Measurements from ENCODE around the gene XAGE2. TPM values are rescaled to one million over a fixed set of nuclear protein-coding genes. Genes with fewer than 3 reads are reported as not detected.

Gene XAGE2
- total and polyA plus RNA-seq, 9 of the 15 experiments (the other 6 are each of a cell fraction or from before 2014, with no cell fraction given), result 0.14 to 0.36 (median 0.21) TPM; not detected in 6

GRCh38 chrX:52363247-52363883, 5.5 kb upstream of the XAGE2 start (continued):
- TF ChIP-seq ZNF407 (IDR thresholded peaks at IDR 0.05; ENCODE audit: low read depth) (no peak), KLF1 (tag; IDR thresholded peaks at IDR 0.05) (0 out of 2 replicates have a peak, but pooled peaks have one; percentile 40), ZNF76 (CRISPR knock-in tag; IDR thresholded peaks at IDR 0.05; ENCODE audit: borderline replicate concordance) (no peak), ATF1 (CRISPR knock-in tag; IDR thresholded peaks at IDR 0.05) (no peak), ATF1 (tag; IDR thresholded peaks at IDR 0.05) (peak; percentile 67), GATAD2A (IDR thresholded peaks at IDR 0.05) (no peak), PURB (CRISPR knock-in tag; IDR thresholded peaks at IDR 0.05; ENCODE audit: low read depth) (no peak), CHD4 (IDR thresholded peaks at IDR 0.05; ENCODE audit: insufficient read depth, insufficient replicate concordance, low read depth, low read length, poor library complexity, severe bottlenecking) (no peak), NR2C1 (IDR thresholded peaks at IDR 0.05) (no peak), NR2C1 (tag; IDR thresholded peaks at IDR 0.05) (no peak), ZNF282 (CRISPR knock-in tag; IDR thresholded peaks at IDR 0.05) (no peak), ZNF324 (CRISPR knock-in tag; IDR thresholded peaks at IDR 0.05) (no peak), TEAD4 (IDR thresholded peaks at IDR 0.05; ENCODE audit: low read length) (peak; percentile 96), TEAD4 (CRISPR knock-in tag; IDR thresholded peaks at IDR 0.05; ENCODE audit: borderline replicate concordance) (no peak), RNF2 (IDR thresholded peaks at IDR 0.05) (peak; percentile 62; the same call in 1 of the 2 replicates), ZNF655 (CRISPR knock-in tag; IDR thresholded peaks at IDR 0.05) (no peak), SOX6 (IDR thresholded peaks at IDR 0.05) (peak; percentile 78), ZBTB26 (CRISPR knock-in tag; IDR thresholded peaks at IDR 0.05) (no peak), SMARCA5 (IDR thresholded peaks at IDR 0.05) (no peak), ILF3 (IDR thresholded peaks at IDR 0.05; ENCODE audit: borderline replicate concordance) (0 out of 2 replicates have a peak, but pooled peaks have one; percentile 39), POLR2AphosphoS5 (IDR thresholded peaks at IDR 0.05; ENCODE audit: control insufficient read depth, insufficient read depth, low read depth, low read length) (peak; percentile 89)
